ENCODE measurements around the gene TMC3.

TMC3 gene

DNA sequence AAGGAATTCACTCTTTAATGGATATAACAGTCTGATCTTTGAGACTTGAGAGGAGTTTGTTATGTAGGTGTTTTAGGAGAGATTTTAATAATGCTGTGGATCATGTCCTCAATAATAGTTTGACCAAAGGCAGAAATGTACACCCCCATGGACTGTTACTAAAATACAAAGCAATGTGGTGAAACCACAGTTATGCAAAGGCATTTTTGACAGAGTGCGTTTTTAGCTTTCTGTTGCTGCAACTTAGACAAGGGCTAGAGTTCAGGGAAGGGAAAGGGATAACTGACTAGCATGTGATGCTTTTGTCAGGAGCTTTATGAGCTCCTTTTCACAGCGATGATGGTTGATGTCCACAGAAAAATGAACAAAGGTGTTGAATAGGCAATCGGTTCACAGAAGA, 46.5 kb downstream of the TMC3 start:
- Histone ChIP-seq H3K9me3 (ENCODE audit: control insufficient read depth, low read length) (no peaks in the 10 kb centered on the region), H3K27ac (no peak overlapping the region), H3K9ac (no peak overlapping the region), H3K36me3 (ENCODE audit: control insufficient read depth, insufficient read depth, low read length) (no peaks in the 10 kb centered on the region), H3K4me3 (ENCODE audit: low read depth, low read length) (no peak overlapping the region), H2AFZ (no peak overlapping the region), H3K27me3 (ENCODE audit: control insufficient read depth, insufficient read depth, low read length) (no peaks in the 10 kb centered on the region), H3K4me1 (no peaks in the 10 kb centered on the region), H3K79me2 (no peaks in the 10 kb centered on the region), H3K4me2 (ENCODE audit: low read length) (no peak overlapping the region)
- TF ChIP-seq, protein P1, sequence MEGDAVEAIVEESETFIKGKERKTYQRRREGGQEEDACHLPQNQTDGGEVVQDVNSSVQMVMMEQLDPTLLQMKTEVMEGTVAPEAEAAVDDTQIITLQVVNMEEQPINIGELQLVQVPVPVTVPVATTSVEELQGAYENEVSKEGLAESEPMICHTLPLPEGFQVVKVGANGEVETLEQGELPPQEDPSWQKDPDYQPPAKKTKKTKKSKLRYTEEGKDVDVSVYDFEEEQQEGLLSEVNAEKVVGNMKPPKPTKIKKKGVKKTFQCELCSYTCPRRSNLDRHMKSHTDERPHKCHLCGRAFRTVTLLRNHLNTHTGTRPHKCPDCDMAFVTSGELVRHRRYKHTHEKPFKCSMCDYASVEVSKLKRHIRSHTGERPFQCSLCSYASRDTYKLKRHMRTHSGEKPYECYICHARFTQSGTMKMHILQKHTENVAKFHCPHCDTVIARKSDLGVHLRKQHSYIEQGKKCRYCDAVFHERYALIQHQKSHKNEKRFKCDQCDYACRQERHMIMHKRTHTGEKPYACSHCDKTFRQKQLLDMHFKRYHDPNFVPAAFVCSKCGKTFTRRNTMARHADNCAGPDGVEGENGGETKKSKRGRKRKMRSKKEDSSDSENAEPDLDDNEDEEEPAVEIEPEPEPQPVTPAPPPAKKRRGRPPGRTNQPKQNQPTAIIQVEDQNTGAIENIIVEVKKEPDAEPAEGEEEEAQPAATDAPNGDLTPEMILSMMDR (IDR thresholded peaks at IDR 0.05), result no peak

DNA sequence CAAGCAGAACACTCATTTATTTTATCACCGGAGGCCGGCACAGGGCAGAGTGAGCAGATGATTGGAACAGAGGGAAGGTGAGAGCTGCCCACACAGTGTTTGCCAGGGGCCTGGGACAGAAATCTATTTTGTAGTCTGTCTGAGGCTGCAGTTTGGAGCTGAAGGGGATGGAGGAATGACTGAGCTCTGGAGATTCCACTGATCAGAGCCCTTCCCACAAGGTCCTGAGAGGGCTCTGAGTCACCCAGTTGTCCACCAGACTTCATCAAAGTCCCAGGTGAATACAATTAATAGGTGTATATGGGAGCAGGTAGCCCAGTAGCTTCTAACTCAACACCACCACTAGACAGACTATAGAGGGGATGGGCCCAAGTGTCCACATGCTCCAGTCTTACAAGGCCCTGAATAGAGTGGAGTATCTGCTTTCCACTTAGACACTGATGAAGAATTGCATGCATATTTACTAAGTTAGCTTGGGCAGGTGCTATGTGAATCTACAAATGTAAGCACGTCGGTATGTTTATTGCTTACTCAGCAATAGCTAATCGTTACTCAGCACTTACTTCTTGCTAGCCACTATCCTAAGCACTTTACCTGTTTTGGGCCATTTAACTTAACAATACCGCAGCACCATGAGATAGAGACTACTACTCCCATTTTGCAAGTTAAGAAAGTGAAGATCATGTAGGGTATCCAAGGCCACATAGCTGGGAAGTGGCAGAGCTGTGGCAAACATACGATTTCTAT, 47.4 kb downstream of the TMC3 start:
- Histone ChIP-seq H3K36me3 (ENCODE audit: control insufficient read depth, insufficient read depth, low read length) (no peaks in the 10 kb centered on the region), H2AFZ (no peak overlapping the region), H3K9ac (no peak overlapping the region), H3K9me3 (ENCODE audit: control insufficient read depth, low read length) (no peaks in the 10 kb centered on the region), H3K27ac (no peak overlapping the region), H3K4me2 (ENCODE audit: low read length) (no peak overlapping the region), H3K4me1 (no peaks in the 10 kb centered on the region), H3K27me3 (ENCODE audit: control insufficient read depth, insufficient read depth, low read length) (no peaks in the 10 kb centered on the region), H3K4me3 (ENCODE audit: low read depth, low read length) (no peak overlapping the region), H3K79me2 (no peaks in the 10 kb centered on the region)
- TF ChIP-seq, protein P1 (IDR thresholded peaks at IDR 0.05), result no peak

DNA sequence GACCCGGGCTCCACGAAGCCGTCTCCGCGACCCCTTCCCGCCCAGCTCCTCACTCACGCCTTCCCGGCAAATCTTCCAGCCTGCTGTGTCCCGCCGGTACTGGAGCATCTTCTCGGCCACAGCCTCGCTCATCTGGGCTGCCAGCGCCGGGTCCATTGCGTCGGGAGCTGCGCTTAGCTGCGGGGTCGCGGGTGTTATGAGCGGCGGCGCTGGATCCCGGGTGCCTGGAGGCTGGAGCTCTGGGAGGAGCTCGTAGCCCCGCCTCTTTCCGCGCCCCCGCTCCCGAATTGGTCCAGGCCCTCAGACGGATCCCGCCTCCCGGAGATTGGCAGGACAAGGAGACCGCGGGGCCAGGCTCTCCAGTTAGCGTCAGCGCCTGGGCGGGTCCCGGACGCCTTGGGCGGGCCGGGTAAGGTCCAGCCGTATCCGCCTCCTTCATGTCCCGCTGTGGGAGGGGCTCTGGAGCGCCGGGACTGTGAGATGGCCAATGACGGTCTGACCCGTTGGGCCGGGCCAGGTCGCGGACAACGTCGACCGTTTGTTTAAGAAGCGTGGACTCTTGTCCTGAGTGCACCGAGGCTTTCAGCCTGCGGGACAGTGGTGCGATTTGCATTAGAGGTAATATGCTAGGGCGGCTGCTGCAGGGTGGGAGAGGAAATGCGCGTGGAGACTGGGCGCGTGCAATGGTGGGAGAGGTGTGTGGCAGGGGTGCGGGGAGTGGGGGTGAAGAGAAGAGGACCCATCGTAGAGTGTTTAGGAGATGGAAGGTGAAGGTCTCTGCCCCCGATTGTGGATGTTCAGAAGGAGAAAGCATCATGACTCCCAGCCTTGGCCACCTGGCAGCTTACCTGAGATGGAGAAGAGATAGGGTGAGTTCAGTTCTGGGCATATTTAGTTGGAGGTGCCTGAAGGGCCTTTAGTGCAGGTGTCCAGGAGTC, 49.8 kb downstream of the TMC3 start, which contains the start of gene STARD5:
TSS of gene STARD5 (minus strand) at position 198 of the 938 bp plus-strand sequence. CDS start at position 156, 42 bp downstream.
- Histone ChIP-seq H3K9ac (no peak within 1 kb of the TSS), H3K79me2 (no peaks in the 10 kb centered on the region), H3K27ac (peak within 1 kb of the TSS; percentile 36), H3K4me3 (ENCODE audit: low read depth, low read length) (peak within 1 kb of the TSS; percentile 77), H3K4me1 (no peaks in the 10 kb centered on the region), H2AFZ (peak within 1 kb of the TSS; percentile 76), H3K27me3 (ENCODE audit: control insufficient read depth, insufficient read depth, low read length) (no peaks in the 10 kb centered on the region), H3K4me2 (ENCODE audit: low read length) (peak within 1 kb of the TSS; percentile 86), H3K9me3 (ENCODE audit: control insufficient read depth, low read length) (no peaks in the 10 kb centered on the region), H3K36me3 (ENCODE audit: control insufficient read depth, insufficient read depth, low read length) (no peaks in the 10 kb centered on the region)
- TF ChIP-seq, protein P1 (IDR thresholded peaks at IDR 0.05), result no peak

DNA sequence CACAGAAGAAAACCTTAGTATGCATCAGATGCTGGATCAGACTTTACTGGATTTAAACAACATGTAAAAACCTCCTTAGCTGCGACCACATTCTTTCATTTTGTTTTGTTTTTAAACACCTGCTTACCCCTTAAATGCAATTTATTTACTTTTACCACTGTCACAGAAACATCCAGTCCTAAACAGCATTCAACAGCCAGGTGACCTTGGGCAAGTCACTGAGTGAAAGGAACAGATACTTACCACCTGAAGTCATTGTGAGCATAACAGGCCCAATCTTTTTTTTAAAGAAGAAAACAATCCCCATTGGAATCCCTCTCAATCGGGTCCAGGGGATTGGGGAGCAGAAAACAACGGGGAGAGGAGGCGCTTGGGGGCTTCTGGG, 50.5 kb downstream of the TMC3 start:
- no peaks in the 10 kb centered on the region for H3K36me3 ChIP-seq (ENCODE audit: control insufficient read depth, insufficient read depth, low read length)
- peak overlapping the region; percentile 86 for H3K4me2 ChIP-seq (ENCODE audit: low read length)
- TF ChIP-seq, protein P1 (IDR thresholded peaks at IDR 0.05), result no peak
- peak overlapping the region; percentile 77 for H3K4me3 ChIP-seq (ENCODE audit: low read depth, low read length)
- H3K27me3 ChIP-seq (ENCODE audit: control insufficient read depth, insufficient read depth, low read length), result no peaks in the 10 kb centered on the region
- H3K27ac ChIP-seq, result peak overlapping the region; percentile 13
- no peak overlapping the region for H3K9ac ChIP-seq
- H3K4me1 ChIP-seq, result no peaks in the 10 kb centered on the region
- H3K79me2 ChIP-seq, result no peaks in the 10 kb centered on the region
- H2AFZ ChIP-seq, result peak overlapping the region; percentile 76
- H3K9me3 ChIP-seq (ENCODE audit: control insufficient read depth, low read length), result no peaks in the 10 kb centered on the region
